Activated CD4-positive, alpha-beta T cell treated with anti-CD3 and anti-CD28 coated beads for 24 hours (primary cell): Measurements from ENCODE around the gene HSD3B1.
"Not testable (repeated sequence)": the region's sequence is repeated elsewhere in the genome, so short reads cannot be mapped to it uniquely, and the experiment has no call there.

Experiments used
- DNase-seq, 2 donors: peaks; one replicate each; pipeline ENCODE4 v3.0.0-alpha.2; 2020; ENCODE audit warnings: low read depth in 2 of 2

The HSD3B1 gene

DNA sequence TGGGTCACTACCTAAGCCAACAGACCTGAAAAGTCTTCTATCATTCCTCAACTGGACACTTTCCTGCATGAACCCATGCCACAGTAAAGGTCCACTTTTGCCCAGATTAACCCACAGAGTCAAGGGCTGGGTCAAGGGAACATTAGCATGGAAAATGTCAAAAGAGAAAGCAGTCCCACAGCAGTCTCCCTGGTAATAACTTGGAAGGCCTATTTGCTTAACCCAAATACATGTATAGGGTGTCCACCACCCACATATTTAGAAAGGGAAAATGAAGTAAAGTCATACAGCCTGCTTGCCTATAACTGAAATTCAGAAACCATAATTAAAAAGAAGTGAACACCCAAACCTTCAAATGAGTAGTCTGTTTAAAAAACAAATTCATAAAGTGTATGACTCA is 16.1 kb upstream of the HSD3B1 start:
- DNase-seq, result no peak

DNA sequence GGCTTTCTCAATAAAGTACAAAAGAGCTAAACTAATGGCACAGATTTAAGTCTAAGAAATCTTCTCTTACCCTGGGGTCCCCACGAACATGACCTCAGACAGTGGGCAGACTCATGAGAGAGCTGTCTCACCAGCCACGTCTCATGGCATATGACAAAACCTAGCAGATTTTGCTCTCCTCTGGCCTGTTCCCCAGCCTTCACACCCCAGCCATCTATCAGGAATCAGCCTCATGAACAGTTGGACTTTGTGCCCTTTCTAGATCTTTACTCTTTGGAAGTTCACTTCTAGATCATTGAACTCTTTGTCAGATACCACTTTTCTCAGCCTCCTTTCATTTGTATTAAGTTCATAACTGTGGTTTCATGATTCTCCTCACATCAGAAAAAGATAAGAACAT is 14.2 kb upstream of the HSD3B1 start:
- no peak for DNase-seq

DNA sequence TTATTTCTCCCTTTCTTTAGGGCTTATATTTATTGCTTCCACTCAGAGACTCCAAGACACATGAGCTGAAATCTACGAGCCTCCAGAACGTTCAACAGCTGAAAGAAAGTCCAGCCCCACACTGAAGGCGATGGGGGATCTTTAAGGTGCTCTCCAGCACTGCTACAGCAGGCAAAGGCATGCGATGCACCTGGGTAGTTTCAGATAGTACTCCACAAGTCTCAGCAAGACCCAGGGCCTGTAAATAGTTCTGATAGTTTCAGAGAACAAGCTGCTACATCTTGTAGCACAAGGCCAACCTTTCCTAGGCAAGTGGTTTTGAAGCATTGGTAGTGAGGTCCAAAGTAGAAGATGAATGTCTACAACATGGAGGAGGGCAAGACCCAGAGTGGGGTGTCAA is 2.2 kb upstream of the HSD3B1 start:
- DNase-seq, result no peak

DNA sequence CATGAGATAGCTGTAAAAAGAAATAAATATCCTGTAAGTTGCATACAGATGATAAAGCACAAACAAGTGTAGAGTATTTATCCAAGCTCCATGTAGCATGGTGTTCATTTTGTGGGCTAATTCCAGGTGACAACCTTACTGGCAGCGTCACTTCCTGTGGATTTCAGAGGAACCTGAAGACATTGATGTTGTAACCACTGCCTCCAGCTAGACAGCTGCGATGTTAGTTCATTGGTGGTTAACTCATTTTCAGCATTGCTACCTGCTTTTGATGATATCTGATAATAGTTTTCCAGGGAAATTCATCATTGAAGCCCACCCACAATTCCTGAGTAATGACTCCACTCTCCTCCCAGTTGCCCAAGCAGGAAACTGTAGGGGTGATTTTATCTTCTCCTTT is 3.0 kb downstream of the HSD3B1 start:
- no peak for DNase-seq

DNA sequence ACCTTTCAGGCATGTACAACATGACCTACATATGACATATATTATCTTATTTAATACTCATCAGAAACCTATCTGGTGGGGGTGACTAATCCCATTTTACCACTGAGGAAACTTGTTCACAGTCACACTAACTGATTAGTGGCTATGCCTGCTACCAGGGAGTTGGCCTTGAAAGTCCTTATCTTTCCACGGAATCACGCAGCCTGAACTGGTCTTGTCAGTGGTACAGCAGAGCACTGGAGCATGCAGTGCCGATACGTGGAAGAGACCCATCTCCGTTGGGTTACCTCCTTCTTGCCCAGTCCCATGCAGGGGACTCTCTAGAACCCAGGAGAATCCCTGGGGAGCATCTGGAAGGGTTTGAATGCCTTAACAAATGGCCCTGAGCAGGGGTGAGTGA is 8.2 kb downstream of the HSD3B1 start:
- no peak for DNase-seq

DNA sequence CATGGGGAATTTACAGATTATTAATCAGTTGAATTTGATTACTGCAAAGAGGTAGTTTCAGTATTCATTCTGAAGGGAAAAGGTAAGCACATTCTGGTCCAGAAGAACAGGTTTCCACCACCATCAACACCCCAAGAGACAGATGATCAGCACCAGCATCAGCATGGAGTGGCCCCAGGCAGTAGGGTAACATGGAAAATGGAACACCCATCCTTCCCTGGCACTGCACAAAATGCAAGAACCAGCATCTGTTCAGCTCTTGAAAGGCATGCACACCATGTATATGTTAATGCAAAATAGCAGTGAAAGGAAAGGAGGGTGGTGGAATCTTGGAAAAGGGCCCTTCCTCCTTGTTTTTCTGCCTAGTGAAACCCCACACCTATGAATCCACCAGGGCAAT is 9.2 kb downstream of the HSD3B1 start:
- DNase-seq, result no peak

DNA sequence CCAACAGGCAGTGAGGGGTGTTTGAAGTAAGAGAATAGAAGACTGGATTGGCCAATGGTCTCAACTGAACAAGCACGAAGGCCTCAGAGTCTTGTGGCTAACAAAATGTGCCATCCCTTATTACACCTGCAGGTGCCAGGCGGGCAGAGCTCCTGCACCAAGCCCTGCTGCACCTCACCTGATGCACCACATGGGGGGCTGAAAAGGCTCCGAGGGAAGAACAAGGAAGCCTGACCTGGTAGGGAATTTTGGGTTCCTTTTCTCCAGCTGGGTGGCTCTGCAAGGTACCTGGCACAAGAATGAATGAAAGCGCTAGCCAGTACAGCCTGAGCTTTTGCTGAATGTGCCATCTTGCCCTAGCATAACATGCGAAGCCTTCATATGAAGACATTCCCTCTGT is 9.7 kb downstream of the HSD3B1 start:
- DNase-seq, result no peak

DNA sequence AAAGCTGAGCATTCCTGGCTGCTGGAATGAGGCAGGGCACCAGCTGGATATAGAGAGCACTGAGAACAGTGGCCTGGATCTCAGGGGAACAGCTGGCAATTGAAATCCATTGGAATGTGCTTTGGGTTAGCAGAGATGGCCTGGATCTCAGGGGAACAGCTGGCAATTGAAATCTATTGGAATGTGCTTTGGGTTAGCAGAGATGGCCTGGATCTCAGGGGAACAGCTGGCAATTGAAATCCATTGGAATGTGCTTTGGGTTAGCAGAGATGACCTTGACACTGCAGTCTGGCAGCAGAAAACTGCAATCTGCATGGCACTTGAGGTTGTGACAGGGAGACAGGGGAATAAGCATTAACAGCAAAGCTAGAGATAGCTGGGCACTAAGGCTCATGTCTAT is 10.7 kb downstream of the HSD3B1 start:
- not testable (repeated sequence) for DNase-seq

DNA sequence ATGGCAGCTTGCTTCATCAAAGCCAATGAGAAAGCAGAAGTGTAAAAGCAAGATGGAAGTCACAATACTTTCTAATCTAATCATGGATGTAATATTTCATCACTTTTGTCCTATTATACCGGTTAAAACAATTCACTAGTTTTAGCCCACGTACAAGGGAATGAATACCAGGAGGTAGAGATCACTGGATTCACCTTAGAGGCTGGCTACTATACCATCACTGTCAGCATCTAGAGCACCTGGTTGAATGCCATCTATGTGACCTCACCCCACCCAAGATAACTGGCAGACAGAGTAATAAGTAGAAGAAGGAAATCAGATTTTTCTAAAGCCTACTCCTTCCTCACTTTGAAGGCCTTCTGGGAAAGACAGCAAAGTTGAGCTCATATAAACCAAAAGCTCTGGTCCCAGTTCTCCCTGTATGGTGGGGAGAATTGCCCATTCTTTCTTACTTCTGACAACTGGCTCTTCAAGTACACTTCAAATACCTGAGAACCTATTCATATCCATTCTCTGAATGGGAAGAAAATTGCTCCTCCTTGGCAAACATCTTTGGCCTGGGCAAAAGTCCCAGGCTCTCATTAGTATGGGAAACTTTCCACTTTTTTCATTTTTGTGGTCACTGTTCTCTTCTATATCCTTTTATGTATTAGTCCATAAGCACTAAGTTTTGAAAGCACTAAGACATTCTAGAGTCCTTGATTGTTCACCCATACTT is 24.8 kb downstream of the HSD3B1 start:
- DNase-seq, result no peak

DNA sequence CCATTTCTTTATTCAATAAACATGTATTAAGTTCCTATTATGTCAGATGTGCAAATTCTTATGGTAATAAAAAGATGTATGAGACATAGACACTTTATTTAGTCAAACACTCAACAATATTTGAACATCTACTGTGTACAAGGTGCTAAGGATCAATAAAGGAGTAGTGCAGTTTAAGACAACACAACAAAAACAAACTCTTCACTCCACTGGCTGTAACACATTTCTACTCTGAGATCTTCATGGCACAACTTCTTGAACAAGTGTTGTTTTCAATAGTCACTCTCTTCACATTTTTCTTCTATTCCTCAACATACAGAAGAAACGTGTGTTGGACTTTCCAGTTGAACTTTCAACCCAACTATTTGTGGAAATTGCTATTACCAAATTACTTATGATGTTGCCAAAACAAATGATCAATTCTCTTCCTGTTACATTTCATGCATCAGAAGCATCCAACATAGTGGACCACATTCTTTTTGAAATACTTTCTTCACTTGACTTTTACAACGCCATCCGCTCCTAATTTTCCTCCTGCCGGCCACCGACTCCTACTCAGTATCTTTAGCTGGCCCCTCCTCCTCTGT is 25.4 kb downstream of the HSD3B1 start:
- no peak for DNase-seq

DNA sequence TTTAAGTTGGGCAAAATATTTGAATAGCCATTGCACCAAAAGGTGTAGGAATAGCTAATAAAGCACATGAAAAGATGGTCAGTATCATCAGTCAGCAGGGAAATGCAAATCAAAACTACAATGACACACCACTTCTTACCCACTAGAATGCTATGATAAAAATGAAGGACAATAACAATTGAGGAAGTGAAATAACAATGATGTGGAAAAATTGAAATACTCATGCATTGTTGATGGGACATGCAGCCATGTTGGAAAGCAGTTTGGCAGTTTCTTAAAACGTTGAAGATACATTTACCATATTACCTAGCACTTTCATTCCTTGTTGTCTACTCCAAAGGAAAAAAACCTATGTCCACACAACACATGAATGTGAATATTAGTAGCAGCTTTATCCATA is 28.4 kb downstream of the HSD3B1 start:
- no peak for DNase-seq

DNA sequence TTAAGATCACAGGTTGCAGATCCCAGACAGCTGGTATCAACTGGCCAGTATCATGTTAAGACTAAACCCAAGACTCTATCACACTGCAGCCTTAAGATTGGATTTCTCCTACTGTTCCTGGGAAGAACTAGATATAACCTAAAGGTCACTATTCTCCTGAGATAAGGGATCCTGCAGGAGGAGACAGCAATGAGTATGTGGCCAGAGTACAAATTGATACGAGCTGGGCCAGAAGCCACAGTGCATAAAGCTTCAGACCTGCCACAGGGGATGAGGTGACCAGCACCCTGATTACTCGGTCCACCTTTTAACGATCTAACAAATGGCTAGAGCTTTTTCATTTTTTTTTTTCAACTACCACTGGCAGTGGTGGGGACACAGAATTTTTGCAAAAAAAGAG is 31.0 kb downstream of the HSD3B1 start:
- DNase-seq, result no peak

DNA sequence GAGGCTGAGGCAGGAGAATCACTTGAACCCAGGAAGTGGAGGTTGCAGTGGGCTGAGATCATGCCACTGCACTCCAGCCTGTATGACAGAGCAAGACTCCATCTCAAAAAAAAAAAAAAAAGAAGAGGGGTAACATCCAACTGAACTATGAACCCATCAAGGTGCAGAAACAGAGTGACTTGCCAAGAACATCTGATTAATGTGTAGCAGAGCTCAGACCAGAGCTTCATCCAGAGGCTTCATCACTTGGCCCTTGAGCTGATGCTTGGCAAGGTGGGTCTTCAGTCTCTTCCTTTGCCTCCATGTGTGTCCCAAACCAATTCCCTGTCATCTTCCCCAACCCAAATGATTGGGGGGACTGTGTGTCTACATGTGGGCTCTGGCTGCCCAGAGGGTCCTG is 32.6 kb downstream of the HSD3B1 start:
- DNase-seq, result no peak

DNA sequence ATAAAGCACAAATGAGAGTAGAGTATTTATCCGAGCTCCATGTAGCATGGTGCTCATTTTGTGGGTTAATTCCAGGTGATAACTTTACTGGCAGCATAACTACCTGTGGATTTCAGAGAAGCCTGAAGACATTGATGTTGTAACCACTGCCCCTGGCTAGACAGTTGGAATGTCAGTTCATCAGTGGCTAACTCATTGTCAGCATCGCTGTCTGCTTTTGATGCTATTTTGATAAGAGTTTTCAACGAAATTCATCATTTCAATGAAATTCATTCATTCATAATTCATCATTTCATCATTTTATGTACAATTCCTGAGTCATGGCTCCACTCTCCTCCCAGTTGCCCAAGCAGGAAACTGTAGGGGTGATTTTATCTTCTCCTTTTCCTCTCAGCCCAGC is 34.4 kb downstream of the HSD3B1 start:
- no peak for DNase-seq

DNA sequence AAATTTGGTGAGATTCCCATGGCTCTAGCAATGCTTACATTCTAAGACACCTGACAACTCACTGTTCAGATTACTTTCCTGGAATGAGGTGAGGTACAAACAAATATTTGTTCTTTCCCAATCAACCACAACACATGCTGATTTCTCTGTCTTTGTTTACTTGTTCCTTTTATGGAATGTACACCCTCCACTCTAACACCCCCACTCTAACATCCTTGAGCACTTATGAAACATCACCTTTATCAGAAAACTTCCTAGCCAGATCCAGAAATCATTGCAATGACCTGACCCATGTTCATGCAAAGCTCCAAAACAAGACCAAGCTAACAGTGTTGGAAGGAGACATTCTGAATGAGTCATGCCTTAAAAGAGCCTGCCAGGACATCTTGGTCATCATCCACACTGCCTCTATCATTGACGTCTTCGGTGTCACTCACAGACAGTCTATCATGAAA is 35.5 kb downstream of the HSD3B1 start:
- no peak for DNase-seq

DNA sequence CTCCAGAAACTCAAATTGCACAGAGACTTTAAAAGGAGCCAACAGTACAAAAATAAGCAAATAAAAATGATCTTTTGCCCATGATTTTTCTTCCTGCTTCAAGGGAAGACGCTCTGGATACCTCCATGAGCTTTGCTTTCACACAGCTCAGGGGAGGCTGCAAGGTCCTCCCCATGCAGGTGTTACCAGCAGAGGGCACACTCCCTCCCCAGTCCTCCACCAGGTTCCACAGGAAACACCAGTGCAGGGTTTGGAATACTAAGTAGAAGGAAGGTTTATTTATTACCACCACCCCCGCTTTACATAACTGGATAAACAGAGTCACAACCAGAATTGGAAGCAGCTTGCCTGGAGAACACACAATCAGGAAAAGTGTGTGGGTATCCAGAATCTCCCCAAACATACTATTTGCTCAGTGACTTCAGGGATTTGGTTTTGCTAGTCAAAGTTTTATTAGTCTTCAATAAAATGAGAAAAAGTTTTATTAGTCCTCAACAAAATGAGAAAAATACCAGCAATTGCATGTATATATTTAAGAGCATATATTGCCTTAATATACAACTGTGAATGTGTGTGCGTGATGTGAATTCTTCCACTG is 37.3 kb downstream of the HSD3B1 start:
- no peak for DNase-seq

DNA sequence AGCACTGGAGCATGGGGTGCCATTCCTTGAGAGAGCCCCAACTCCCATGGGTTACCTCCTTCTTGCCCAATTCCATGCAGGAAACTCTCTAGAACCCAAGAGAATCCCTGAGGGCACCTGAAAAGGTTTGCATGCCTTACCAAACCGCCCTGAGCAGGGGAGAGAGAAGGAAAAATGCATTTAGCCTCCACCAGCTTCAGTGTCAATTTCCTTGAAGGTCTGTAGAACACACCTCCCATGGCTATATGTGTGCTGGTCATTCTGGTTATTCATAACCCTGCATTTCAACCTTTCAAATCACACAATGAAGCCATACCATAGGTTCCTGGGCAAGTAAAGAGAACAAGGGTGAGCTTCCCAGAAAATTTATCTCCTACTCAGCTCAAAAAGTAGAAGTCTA is 39.6 kb downstream of the HSD3B1 start:
- no peak for DNase-seq

DNA sequence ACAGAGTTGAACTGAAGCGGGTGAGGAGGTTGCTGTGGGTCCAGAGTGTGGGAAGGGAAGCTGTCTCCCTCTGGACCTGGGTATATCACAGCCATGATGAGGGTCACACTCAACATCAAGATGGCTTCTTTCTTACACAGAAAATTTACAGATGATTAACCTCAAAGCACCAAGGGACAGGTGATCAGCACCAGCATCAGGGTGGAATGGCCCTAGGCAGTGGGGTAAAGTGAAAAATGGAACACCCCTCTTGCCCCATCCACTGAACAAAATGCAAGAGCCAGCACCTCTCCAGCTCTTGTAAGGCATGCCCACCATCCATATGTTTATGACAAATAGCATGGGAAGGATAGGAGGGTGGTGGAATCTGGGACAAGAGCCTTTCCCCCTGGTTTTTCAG is 40.3 kb downstream of the HSD3B1 start:
- no peak for DNase-seq

DNA sequence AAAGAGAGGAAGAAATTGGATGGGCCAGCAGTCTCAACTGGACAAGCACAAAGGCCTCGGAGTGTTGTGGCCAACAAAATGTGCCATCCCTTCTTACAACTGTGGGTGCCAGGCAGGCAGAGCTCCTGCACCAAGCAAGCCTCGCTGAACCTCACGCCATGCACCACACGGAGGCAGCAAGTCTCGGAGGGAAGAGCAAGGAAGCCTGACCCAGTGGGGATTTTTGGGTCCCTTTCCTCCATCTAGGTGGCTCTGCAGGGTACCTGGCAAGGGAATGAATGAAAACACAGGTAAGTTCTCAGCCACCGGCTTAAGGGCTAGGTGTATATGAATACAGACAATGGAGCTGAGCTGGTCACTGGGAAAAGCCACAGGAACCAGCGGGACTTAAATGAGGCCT is 40.8 kb downstream of the HSD3B1 start:
- no peak for DNase-seq

DNA sequence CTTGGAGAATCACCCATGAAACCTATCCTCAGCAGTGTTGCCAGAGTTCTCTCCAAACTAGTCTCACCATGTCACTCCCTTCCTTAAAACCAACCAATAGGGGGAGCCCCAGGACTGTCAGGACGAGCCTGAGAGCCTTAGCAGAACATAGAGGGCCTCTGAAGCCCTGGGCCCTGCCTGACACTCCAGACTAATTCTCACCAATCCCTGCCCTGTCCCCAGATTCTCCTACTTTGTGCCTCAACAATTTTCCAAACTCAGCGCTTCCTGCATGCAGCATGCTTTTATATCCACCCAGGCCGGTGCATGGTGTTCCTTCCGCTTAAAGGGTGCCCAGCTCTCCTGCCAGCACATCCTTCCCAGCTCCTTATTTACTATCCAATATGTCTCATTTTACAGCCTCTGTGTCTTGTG is 42.7 kb downstream of the HSD3B1 start:
- DNase-seq, result no peak

DNA sequence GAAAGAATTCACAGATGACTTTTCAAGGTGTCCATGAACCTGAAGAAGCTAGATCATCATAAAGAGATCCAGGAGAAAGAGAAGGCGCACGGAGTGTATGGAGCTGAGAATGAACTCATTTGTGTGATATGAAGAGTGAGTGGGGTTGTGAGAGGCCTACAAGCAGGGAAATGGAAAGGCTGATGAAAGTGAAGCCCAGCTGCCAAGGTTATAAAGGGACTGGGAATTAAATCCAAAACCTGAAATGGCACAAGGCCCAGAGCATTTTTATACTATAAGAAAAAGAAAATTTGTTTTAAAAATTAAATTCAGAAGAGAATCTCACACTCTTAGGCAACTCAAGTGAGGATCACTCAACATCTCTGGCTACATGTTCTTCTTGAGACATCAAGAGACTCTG is 43.4 kb downstream of the HSD3B1 start:
- no peak for DNase-seq

DNA sequence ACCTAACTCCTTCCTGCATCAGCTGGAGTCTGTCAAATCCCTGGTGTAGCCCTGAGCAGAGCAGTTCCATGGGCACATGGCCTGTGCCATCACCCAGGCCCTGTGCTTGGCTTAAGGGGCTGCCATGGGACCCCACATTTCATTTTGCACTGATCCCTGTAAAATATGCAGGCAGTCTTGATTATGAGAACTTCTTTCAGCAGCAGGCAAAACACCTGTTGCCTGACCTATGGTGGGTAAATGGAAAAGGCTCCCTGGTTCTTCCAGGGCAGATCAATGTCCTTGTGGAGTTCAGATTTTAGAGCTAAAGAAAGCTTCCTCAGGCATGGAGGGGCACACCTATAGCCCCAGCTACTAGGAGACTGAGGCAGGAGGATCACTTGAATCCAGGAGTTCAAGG is 44.2 kb downstream of the HSD3B1 start:
- no peak for DNase-seq

DNA sequence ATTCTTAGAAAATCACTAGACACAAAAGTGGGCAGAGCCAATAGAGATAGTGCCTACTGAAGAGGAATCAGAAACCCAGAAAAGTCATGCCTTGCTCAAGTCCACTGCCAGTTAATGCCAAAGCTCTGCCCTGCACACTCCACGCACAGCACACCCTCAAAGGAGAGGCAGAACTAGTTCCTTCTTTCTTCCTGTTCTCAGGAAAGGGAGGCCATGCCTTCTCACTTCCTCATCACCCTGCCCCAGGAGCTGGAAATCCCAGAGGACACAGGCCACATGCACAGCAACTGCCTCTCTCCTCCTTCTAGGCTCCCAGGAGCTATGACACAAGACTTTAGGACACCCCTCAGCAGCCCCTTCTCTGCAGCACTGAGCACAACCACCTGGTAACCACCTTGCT is 45.6 kb downstream of the HSD3B1 start:
- DNase-seq, result not testable (repeated sequence)
